HepG2 (cell line): Measurements from ENCODE around the gene ADGRB3. TPM values are rescaled to one million over a fixed set of nuclear protein-coding genes. Genes with fewer than 3 reads are reported as not detected.

Experiments used
- ATAC-seq: fragments of 200-7000 bp; cut with Tn5 transposase; 3 replicates; pipeline ENCODE4 v1.9.1; 2020; ENCODE audit warnings: mild to moderate bottlenecking, moderate library complexity
- BruUV-seq: library from RNA; stranded (reverse); fragments of 400-500 nt; replicated peaks from 2 replicates; lab custom pipeline; 2021; lab: Mats Ljungman, UMichigan
- CTCF ChIA-PET: fragments of 300-600 bp; formaldehyde crosslinking; extraction: SDS; loops from one replicate; lab custom pipeline; 2021; ENCODE audit warnings: low total read pairs, inconsistent platforms, low intra/inter-chr PET ratio; lab: Yijun Ruan, JAX
- POLR2A ChIA-PET: fragments of 350-600 bp; sonication (Branson Sonifier 250); formaldehyde crosslinking; loops from one replicate; lab custom pipeline; 2020; ENCODE audit warnings: antibody characterized with exemption, inconsistent platforms; lab: Yijun Ruan, JAX
- DNase-seq: peaks from one replicate; pipeline ENCODE4 v3.0.0-alpha.2; 2015; ENCODE audit warnings: low spot score
- FAIRE-seq: peaks from 3 replicates; lab custom pipeline; 2011; peaks lifted over from hg19 to GRCh38; lab: Jason Lieb, UNC
- H2AFZ ChIP-seq: one replicate; pipeline ENCODE4 v1.6.1; 2011; ENCODE audit warnings: low read length, inconsistent platforms
- H3K27ac ChIP-seq: fragments of 300-600 bp; 3 replicates; pipeline ENCODE4 v1.8.0; 2011; ENCODE audit warnings: mixed run types, mild to moderate bottlenecking, mixed read lengths, low read length, inconsistent platforms; ENCODE audit not compliant: insufficient read depth; ENCODE audit errors: extremely low read length
- H3K27me3 ChIP-seq, 2 experiments: fragments of 200-600 bp in 1 of 2; 2 replicates in 1 of 2; 3 replicates in 1 of 2; pipeline versions ENCODE4 v1.6.0 to v1.8.0; 2011; ENCODE audit warnings: low read length in 2 of 2, mild to moderate bottlenecking in 2 of 2, moderate library complexity in 2 of 2, inconsistent platforms in 1 of 2; ENCODE audit not compliant: insufficient read depth in 2 of 2, control insufficient read depth in 1 of 2
- H3K36me3 ChIP-seq, 2 experiments: fragments of 200-600 bp in 1 of 2; replicated peaks in 1 of 2; 2 replicates in 1 of 2; 3 replicates in 1 of 2; pipeline versions ENCODE4 v1.5.1 to v1.8.0; 2011; ENCODE audit warnings: low read length in 2 of 2, inconsistent platforms in 1 of 2; ENCODE audit not compliant: insufficient read depth in 2 of 2, control insufficient read depth in 1 of 2
- H3K4me1 ChIP-seq: 2 replicates; pipeline ENCODE4 v1.5.1; 2012; ENCODE audit warnings: low read length, inconsistent platforms; ENCODE audit not compliant: insufficient read depth
- H3K4me2 ChIP-seq: 2 replicates; pipeline ENCODE4 v1.6.0; 2011; ENCODE audit warnings: low read depth, low read length, inconsistent platforms
- H3K4me3 ChIP-seq, 3 experiments: fragments of 200-600 bp in 1 of 3; sonication (generic), shearing (Covaris generic) in 1 of 3; replicated peaks in 1 of 3; 2 replicates each; pipeline ENCODE4 v1.5.1; 2011 to 2016; ENCODE audit warnings: low read length in 3 of 3, inconsistent platforms in 2 of 3, low read depth in 2 of 3, mild to moderate bottlenecking in 2 of 3, control low read depth in 1 of 3, mixed read lengths in 1 of 3; ENCODE audit not compliant: insufficient read depth in 1 of 3
- H3K79me2 ChIP-seq: one replicate; pipeline ENCODE4 v1.6.1; 2011; ENCODE audit warnings: low read length, inconsistent platforms; ENCODE audit not compliant: insufficient read depth
- H3K9ac ChIP-seq: 2 replicates; pipeline ENCODE4 v1.6.0; 2011; ENCODE audit warnings: mild to moderate bottlenecking, low read depth, low read length, inconsistent platforms; ENCODE audit not compliant: insufficient read depth
- H3K9me3 ChIP-seq: 2 replicates; pipeline ENCODE4 v1.5.1; 2012; ENCODE audit warnings: mild to moderate bottlenecking, low read length
- H4K20me1 ChIP-seq: 2 replicates; pipeline ENCODE4 v1.6.0; 2011; ENCODE audit warnings: inconsistent platforms, mild to moderate bottlenecking, low read length, moderate library complexity; ENCODE audit not compliant: insufficient read depth
- DZIP1 ChIP-seq: sonication (generic); formaldehyde crosslinking; IDR thresholded peaks from 2 replicates; pipeline ENCODE4 v1.5.0; 2020; ENCODE audit warnings: mild to moderate bottlenecking, missing genetic modification reagents
- FOXP1 ChIP-seq, 2 experiments: fragments of 450-650 bp in 1 of 2; IDR thresholded peaks; 2 replicates each; pipeline ENCODE4 v1.6.1; 2017 to 2018; ENCODE audit warnings: antibody characterized with exemption in 1 of 2
- GATAD1 ChIP-seq: IDR thresholded peaks from 2 replicates; pipeline ENCODE4 v1.6.1; 2016; ENCODE audit warnings: missing genetic modification reagents, missing compliant biosample characterization
- MED13 ChIP-seq: sonication (generic); formaldehyde crosslinking; IDR thresholded peaks from 2 replicates; pipeline ENCODE4 v1.5.0; 2020; ENCODE audit warnings: missing genetic modification reagents
- MNT ChIP-seq: fragments of 450-650 bp; IDR thresholded peaks from 2 replicates; pipeline ENCODE4 v1.6.1; 2016
- PBX3 ChIP-seq: sonication (generic); formaldehyde crosslinking; IDR thresholded peaks from 2 replicates; pipeline ENCODE4 v1.8.1; 2023; ENCODE audit warnings: missing genetic modification reagents, inconsistent platforms, borderline replicate concordance
- SP5 ChIP-seq: IDR thresholded peaks from 2 replicates; pipeline ENCODE4 v1.6.1; 2016; ENCODE audit warnings: low read depth, borderline replicate concordance
- ZBTB20 ChIP-seq: sonication (generic); formaldehyde crosslinking; IDR thresholded peaks from 2 replicates; pipeline ENCODE4 v1.8.1; 2023; ENCODE audit warnings: missing genetic modification reagents, low read depth, mild to moderate bottlenecking, borderline replicate concordance
- ZNF292 ChIP-seq: sonication (generic); formaldehyde crosslinking; IDR thresholded peaks from 2 replicates; pipeline ENCODE4 v1.8.1; 2022; ENCODE audit warnings: mild to moderate bottlenecking, low read depth, missing genetic modification reagents, borderline replicate concordance
- ZNF549 ChIP-seq: sonication (generic); formaldehyde crosslinking; IDR thresholded peaks from 2 replicates; pipeline ENCODE4 v1.5.0; 2020; ENCODE audit warnings: missing genetic modification reagents
- ZNF670 ChIP-seq: sonication (generic); formaldehyde crosslinking; IDR thresholded peaks from 2 replicates; pipeline ENCODE4 v1.8.0; 2022; ENCODE audit warnings: mild to moderate bottlenecking, missing genetic modification reagents, borderline replicate concordance
- ZNF788 ChIP-seq: sonication (generic); formaldehyde crosslinking; IDR thresholded peaks from 2 replicates; pipeline ENCODE4 v1.5.0; 2020; ENCODE audit warnings: mild to moderate bottlenecking, missing genetic modification reagents, borderline replicate concordance
- ZNF839 ChIP-seq: sonication (generic); formaldehyde crosslinking; IDR thresholded peaks from 2 replicates; pipeline ENCODE4 v1.4.0; 2020; ENCODE audit warnings: missing genetic modification reagents, mild to moderate bottlenecking, borderline replicate concordance
- WGBS: methylation state at CpG from one replicate; pipeline ENCODE4 v1.1.6; 2017; ENCODE audit warnings: low lambda C conversion rate; 5-methylcytosine and 5-hydroxymethylcytosine counted together
- in situ Hi-C: cut with HindIII; loops from 2 replicates; pipeline ENCODE4 v1.10.0; 2017; ENCODE audit warnings: low pct_unique_long_range_greater_than_20kb; ENCODE audit not compliant: extremely low pct_ligation_motif_present
- intact Hi-C: fragments of 100-400 bp; cut with micrococcal nuclease; formaldehyde crosslinking; loops from one replicate; pipeline ENCODE4 v1.10.0; 2022; ENCODE audit not compliant: unreplicated experiment
- polyA plus RNA-seq, 8 experiments: library from polyadenylated mRNA; depleted of rRNA in 3 of 8; stranded (reverse) in 7 of 8; unstranded in 1 of 8; fragments of >200 nt; fragmentation: Illumina TruSeq in 4 of 8; extraction: Trizol in 4 of 8; gene quantifications; 2 replicates each; pipeline versions ENCODE4 v1.2.1 to v1.2.3, GENCODE V29; 2011 to 2016; ENCODE audit warnings: low read depth in 4 of 8, missing spikeins in 1 of 8, mixed read lengths in 1 of 8; ENCODE audit not compliant: insufficient read depth in 1 of 8
- total RNA-seq, 5 experiments: library from RNA; depleted of rRNA; stranded (reverse); fragments of >200 nt; fragmentation: Illumina TruSeq; extraction: Trizol; gene quantifications; 2 replicates each; pipeline ENCODE4 v1.2.3, GENCODE V29; 2016; ENCODE audit warnings: low read depth in 1 of 5
- TF ChIP-seq, protein P1 (sequence below): sonication (generic); formaldehyde crosslinking; IDR thresholded peaks from 2 replicates; pipeline ENCODE4 v1.4.0; 2020; ENCODE audit warnings: missing genetic modification reagents, borderline replicate concordance

ADGRB3 gene
- total and polyA plus RNA-seq, 2 of the 13 experiments (the other 11 are each of a cell fraction or from before 2014, with no cell fraction given): not detected

GRCh38 chr6:68741501-68742386 lies 106.7 kb downstream of the ADGRB3 start:
- TF ChIP-seq ZNF292 (CRISPR knock-in tag) (no peak), ZNF839 (CRISPR knock-in tag) (no peak), ZNF670 (CRISPR knock-in tag) (no peak), MNT (no peak), ZNF549 (CRISPR knock-in tag) (no peak), ZNF788 (CRISPR knock-in tag) (no peak), DZIP1 (no peak), SP5 (CRISPR knock-in tag) (no peak), ZBTB20 (CRISPR knock-in tag) (no peak), GATAD1 (CRISPR knock-in tag) (no peak), MED13 (no peak), PBX3 (CRISPR knock-in tag) (no peak), FOXP1 (IDR thresholded peaks at IDR 0.05) (no peak), FOXP1 (CRISPR knock-in tag; IDR thresholded peaks at IDR 0.05) (no peak)
- TF ChIP-seq, protein P1, sequence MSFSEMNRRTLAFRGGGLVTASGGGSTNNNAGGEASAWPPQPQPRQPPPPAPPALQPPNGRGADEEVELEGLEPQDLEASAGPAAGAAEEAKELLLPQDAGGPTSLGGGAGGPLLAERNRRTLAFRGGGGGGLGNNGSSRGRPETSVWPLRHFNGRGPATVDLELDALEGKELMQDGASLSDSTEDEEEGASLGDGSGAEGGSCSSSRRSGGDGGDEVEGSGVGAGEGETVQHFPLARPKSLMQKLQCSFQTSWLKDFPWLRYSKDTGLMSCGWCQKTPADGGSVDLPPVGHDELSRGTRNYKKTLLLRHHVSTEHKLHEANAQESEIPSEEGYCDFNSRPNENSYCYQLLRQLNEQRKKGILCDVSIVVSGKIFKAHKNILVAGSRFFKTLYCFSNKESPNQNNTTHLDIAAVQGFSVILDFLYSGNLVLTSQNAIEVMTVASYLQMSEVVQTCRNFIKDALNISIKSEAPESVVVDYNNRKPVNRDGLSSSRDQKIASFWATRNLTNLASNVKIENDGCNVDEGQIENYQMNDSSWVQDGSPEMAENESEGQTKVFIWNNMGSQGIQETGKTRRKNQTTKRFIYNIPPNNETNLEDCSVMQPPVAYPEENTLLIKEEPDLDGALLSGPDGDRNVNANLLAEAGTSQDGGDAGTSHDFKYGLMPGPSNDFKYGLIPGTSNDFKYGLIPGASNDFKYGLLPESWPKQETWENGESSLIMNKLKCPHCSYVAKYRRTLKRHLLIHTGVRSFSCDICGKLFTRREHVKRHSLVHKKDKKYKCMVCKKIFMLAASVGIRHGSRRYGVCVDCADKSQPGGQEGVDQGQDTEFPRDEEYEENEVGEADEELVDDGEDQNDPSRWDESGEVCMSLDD: no peak
- no peak overlapping the region for H3K9ac ChIP-seq
- ATAC-seq (no peak), DNase-seq (no peak), FAIRE-seq (no peak)
- H3K4me2 ChIP-seq: no peak overlapping the region
- H3K36me3 ChIP-seq: no peaks in the 10 kb centered on the region
- no peaks in the 10 kb centered on the region for H3K27me3 ChIP-seq
- no peak overlapping the region for H3K4me3 ChIP-seq
- H3K79me2 ChIP-seq: no peaks in the 10 kb centered on the region
- H3K27ac ChIP-seq: no peak overlapping the region
- H3K4me1 ChIP-seq: no peaks in the 10 kb centered on the region
- BruUV-seq: no TSS peak
- POLR2A ChIA-PET: no interaction called here
- H4K20me1 ChIP-seq: no peaks in the 10 kb centered on the region
- 3% methylated on average over 5 of the region's 5 CpGs for WGBS
- no peaks in the 10 kb centered on the region for H3K9me3 ChIP-seq
- CTCF ChIA-PET: no interaction called here
- intact Hi-C loops (no loop called here), in situ Hi-C loops (no loop called here)
- no peak overlapping the region for H2AFZ ChIP-seq
